NCI-H187 treated with DMSO at 0.1 percent for 48 hours (cell line): ENCODE data around the gene PHKB.

ENCODE experiments used
- DNase-seq: peaks from one replicate; lab custom pipeline; 2025; lab: John Stamatoyannopoulos, UW

PHKB gene

DNA sequence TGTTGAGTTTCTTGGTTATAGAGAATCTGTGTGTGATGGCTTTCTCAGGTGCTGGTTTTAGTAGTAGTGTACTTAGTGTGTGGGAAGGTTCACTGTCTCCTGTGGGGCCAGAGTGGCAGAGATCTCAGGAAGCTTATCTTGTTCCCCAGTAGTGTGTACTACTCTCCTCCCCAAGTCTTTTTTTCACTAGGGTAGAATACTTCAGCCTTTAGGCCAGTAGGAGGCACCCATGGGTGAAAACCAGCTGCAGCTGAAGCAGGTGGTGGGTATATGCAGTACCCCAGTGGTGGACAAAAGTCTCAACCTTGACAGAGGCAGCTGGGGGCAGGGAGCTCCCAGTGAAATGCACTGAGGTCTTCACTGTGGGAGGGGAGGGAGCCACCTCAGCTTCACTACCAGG is 109.9 kb downstream of the PHKB start:
- DNase-seq: no peak

GRCh38 chr16:47571711-47572110 is 110.6 kb downstream of the PHKB start:
- no peak for DNase-seq

GRCh38 chr16:47574091-47575054 is 113.2 kb downstream of the PHKB start:
- no peak for DNase-seq

- no peak for DNase-seq
These were observed 115.9 kb downstream of the PHKB start for GRCh38 chr16:47577029-47577428.

DNA sequence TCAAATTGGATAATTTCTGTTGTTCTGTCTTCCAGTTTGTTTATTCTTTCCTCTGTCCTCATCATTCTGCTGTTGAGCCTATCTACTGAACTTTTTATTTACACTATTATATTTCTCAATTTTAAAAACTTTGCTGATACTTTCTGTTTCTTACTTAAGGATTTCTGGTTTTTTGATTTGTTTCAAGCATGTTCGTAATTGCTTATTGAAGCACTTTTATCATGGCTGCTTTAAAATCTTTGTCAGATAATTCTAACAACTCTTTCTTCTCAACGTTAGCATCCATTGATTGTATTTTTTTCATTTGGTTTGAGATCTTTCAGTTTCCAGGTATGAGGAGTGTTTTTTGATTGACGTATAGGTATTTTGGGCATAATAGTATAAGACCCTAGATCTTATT is 116.9 kb downstream of the PHKB start:
- no peak for DNase-seq

GRCh38 chr16:47578573-47578972 is 117.4 kb downstream of the PHKB start:
- DNase-seq: no peak

DNA sequence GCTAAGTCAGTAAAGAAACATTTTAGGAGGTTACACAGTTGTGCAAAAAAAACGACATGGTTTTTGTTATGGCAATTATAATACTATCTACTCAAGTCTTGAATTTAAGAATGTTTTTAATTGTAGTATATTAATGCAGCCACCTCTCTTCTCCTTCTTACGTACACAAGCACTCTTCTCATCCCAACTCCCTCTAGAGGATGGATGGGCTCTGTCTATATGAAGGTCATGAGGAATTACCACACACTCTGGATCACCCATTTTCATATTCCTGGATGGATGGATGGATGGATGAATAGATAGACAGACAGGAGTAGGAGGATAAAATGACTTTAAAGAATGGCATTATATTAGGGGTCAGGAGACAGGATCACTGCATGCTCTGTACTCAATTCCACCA is 120.0 kb downstream of the PHKB start:
- no peak for DNase-seq

DNA sequence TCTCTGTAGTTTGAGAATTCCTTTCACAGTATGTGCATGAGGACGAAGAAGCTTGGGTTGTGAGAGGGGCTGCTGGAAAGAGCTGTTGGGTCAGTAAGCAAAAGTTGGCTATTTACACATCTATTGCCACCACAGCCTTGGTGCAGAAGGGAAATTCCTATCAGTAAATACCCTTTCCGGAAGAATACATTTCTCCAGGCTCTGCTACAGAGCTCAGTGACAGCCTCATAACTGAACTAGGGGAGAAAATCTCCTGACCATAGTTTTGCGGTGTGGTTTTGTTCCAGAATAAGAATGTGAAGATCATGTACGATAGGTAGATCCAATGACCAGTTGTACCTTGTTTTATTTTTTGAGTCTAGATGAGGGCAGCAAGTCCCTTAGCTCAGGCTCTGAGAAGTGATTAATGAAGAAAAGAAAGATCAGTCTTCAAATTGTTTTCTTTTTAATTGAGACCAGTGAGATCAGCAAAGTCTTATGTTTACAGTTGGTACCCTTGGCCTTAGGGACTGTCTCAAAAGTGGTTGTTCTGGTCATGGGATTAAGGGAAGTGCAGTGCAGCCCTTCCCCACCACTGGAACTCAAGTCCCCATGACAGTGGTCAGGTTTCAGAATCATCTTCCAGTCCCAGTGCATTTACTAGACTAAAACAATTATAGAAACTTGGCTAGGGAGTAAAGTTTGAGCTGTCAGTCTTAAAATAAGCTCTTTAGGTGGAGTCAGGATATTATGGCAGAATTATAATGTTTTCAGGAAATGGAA is 123.5 kb downstream of the PHKB start:
- DNase-seq: no peak

GRCh38 chr16:47586121-47586520 is 125.0 kb downstream of the PHKB start:
- DNase-seq: no peak

DNA sequence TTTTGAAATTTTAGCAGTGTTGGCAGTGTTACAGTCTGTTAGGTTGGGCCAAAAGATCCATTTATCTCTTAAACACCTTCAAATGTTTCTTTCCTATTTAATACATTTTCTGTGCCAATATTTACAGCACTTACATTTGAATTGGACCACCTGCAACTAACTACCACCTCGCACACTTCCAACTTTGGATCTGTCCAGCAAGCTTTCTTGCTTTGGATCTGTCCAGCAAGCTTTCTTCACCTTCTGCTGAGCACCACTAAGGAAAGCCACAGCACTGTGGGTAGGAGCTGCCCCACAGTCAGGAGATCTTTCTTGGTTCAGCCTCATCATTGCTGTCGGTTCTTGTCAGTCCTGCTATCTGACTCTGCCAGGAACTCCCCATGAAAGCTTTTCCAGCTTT is 129.3 kb downstream of the PHKB start:
- DNase-seq: no peak

DNA sequence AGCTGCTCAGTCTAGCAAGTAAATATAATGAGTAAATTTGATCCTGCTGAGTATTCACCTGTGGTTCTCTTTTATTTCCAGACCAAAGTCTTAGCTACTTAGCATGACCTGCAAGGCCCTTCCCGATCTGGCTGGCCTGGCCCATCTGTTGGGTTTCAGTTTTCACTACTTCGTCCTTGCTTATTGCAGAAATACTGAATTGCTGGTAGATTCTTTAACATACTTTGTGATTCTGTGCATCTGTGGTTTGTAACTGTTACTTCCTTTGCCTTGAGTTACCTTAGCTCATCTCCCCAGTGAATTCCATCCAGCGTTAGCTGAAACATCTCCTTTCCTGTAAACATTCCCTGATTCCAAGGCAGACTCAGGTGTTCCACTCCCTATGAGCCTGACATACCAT is 131.1 kb downstream of the PHKB start:
- no peak for DNase-seq

DNA sequence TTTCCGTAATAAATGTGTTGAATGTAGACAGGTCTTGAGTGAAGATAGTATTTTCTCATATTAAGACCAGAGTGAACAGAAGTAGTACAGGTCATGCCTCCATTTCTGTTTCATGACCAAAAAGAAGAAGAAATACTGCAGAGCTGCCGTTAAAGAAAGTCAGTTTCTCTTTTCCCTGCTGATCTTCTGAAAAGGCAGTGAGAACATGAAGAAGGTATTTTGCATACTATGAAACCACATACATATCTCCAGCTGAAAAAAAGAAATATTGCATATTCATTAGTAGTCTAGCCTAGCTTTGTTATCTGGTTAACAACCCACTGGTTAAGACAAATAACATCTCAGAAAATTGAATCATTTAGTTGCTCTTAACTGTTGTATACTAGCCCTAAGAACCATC is 138.4 kb downstream of the PHKB start:
- DNase-seq: no peak

DNA sequence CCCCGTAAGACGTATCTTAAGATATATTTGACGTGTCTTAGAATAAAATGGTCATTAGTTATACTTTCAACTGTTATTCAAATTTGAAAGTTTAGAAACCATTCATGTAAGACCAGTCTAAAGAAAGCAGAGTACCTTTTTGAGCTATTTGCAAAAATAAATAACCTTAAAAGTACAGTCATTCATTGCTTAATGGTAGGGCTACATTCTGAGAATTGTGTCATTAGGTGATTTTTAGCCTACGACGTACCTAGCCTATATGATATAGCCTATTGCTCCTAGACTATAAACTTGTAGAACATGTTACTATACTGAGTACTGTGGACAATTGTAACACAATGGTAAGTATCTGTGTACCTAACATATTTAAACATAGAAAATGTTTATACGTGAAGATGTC is 139.2 kb downstream of the PHKB start:
- DNase-seq: no peak

GRCh38 chr16:47604306-47604705 is 143.2 kb downstream of the PHKB start:
- no peak for DNase-seq

- DNase-seq: no peak
These were observed 149.9 kb downstream of the PHKB start for GRCh38 chr16:47611042-47611441.

DNA sequence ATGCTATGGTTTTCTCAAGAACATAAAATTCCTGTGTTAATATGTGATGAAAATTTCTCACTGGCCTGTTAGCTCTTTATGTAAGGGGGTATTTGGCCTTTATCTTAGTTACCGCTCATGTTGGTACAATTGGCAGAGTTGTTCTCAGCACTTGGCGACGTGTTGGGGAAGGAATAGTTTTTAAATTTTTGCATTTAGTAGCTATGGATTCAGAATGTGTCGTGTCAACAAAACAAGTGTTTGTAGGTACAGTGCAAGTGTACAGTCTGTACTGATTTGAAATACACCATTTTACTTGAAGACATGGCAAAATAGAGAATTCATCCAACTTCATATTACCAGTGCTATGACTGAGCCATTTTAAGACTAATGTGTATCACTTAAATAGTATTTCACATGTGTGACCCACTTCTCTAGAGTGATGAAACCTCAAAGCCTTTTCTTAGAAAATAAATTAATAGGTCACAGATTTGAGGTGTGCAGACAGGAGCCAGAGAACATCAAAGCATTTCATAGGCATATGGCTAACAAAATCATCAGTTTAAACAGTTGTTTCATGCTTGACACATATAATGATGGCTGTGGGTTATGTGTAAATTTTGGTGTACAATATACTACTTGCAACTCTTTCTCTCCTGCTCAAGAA is 150.8 kb downstream of the PHKB start:
- DNase-seq: no peak

DNA sequence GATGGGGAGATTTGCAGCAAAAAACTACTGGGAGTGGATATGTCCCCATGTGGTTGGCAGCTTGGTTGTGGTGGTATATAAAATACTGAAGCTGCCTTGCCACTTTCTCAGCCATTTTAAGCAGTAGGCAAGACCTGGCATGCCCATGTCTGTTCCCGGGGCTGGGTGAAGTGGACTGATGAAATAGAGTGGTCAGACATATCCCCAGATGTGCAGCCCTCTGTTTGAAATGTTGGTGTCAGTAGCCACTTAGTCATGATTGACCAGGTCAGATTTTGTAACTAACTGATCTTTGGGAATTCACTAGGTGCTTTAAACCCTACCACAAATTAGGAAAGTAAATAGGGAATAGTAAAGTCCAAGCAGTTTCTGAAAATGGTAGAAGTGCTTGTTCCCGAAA is 151.6 kb downstream of the PHKB start:
- no peak for DNase-seq

- no peak for DNase-seq
These were observed 152.1 kb downstream of the PHKB start for GRCh38 chr16:47613251-47613650.

DNA sequence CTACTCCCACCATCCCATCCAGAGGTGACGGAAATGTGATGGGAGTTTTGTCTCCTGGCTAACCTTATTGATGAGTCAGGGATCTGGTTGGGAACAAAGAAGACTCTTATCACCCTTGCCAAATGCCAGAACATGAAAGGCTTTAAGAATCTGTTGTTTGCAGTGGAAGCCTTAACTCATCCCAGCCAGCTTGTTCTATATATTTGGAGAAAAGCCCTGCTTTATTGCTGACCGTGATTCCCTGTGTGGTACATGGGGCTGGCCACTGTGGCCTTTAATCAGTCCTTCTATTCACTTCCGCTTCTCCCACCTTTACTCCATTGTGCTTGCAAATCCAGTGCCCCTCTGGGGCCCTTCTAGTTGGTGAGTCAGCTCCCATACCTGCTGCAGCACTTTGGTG is 156.6 kb downstream of the PHKB start:
- no peak for DNase-seq

DNA sequence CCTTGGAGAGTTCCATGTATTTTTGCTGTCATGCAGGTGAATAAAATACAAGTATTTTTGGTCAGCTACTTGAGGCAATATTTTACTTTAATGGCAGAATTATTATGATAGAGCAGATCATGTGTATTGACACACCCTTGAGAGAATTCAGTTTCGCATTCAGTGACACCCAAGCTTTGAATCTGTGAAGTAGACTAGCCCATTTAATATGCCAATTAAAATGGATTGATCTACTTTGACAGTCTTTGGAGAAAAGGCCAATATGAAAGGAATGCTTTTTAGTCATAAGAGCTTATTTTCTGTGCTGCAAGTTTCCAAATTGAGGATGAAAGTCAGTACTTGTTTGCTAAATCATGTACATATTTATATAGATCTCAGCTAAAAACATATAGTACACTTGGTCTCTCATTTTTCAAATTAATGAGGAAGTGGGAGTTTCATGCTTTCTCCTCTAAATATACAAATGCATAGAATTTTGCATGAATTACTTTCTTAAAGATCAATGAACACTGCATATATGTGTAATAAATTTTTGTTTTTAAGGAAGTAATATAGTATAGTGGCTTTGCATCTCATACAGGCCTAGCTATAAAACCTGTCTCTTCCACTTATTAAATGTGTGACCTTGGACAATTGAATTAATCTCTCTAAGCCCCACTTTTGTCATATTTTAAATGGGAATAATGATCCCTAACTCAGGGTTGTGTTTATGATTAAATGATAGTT is 161.5 kb downstream of the PHKB start:
- no peak for DNase-seq

- DNase-seq: no peak
These were observed 163.4 kb downstream of the PHKB start for GRCh38 chr16:47624563-47624962.

DNA sequence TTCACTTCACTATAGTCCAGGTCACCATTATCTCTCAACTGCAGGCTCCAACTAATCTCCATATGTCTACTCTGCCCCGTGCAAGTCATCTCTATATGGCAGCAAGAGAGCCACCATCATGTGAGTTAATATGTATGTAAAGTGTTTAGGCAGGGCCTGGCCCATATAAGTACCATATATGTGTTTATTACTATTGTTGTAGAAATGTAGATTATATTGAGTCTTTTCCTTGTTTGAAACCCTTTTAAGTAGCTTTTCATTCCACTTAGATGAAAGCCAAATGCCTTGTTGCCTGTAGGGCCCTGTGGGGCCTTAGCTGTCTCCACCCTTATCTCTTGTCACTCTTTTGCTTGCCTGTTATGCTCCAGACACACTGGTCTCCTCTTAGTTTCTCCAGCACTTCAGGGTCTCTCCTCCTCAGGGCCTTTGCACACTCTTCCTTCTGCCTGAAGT is 164.0 kb downstream of the PHKB start:
- DNase-seq: no peak
